Hindlimb muscle (tissue), 1 donor: ENCODE measurements around the gene ALX4. TPM values are rescaled to one million over a fixed set of nuclear protein-coding genes. Genes with fewer than 3 reads are reported as not detected.

Experiments used
- DNase-seq: peaks from one replicate; pipeline ENCODE4 v3.0.0-alpha.2; 2013
- polyA plus RNA-seq: library from polyadenylated mRNA; unstranded; fragments of 120-200 nt; gene quantifications from one replicate; pipeline ENCODE4 v1.2.1, GENCODE V29; 2013; ENCODE audit not compliant: insufficient read length

ALX4 gene
- polyA plus RNA-seq, 1 donor = 1.1 TPM

- no peak for DNase-seq
These were observed 25.3 kb upstream of the ALX4 start for GRCh38 chr11:44335052-44335760.

GRCh38 chr11:44334356-44335004 lies 24.5 kb upstream of the ALX4 start:
- DNase-seq = no peak

GRCh38 chr11:44333271-44334218 lies 23.6 kb upstream of the ALX4 start:
- no peak for DNase-seq

DNA sequence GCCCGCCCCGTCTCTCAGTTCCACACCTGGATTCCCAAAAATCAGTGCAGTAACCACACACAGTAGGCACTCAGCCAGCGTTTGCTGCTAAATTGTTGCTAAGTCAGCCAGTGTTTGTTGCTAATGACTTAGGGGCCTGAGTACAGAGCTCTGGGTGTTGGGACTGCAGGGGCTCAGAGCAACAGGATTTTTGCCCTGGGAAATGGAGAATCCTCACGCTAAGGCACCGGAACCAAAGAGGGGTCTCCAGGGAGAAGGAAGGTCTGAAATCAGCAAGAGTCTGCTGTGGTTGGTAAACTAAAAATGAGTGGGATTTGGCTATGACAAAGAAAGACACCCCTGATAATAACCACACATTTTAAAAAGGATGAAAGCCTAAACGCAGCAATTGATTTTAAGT lies 22.7 kb upstream of the ALX4 start:
- no peak for DNase-seq

DNA sequence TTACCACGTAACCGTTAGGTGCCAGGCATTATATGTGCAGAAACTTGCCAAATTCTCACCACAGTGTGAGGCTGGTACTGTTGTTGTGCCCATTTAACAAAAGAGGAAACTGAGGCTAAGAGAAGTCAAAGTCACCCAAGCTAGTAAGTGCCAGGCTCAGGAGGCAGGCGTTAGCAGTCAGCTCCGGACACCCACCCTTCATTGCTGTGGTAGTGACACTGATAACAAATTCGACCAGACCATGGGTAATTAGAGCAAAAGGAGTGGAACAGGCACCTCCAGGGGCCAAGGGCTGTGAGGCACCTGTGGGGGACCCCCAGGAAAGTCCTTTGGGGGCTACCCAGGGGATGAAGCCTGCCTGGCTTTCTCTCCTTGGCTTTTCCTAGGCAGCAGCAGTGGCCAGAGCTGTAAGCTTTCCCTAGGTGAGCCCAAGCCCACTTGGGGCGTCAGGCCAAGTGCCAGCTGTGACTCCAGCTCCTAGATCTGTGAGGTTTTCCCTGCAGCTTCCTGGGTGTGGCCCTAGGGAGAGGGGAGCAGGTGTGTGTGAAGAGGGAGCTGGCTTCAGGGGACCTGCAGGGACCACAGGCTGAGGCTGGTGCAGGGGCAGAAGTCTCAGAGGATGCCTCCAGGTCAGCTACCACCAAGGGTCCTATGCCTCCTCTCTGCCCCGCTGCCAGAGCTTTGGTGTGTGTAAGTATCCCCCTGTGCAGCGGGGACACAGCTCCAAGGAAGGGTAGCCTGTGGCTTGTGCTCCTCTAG lies 19.7 kb upstream of the ALX4 start:
- no peak for DNase-seq

GRCh38 chr11:44328138-44328660 lies 18.3 kb upstream of the ALX4 start:
- no peak for DNase-seq

- DNase-seq = no peak
These were observed 17.8 kb upstream of the ALX4 start for GRCh38 chr11:44327730-44328129.

- no peak for DNase-seq
These were observed 16.9 kb upstream of the ALX4 start for GRCh38 chr11:44326615-44327475.

GRCh38 chr11:44325698-44326097 lies 15.8 kb upstream of the ALX4 start:
- DNase-seq = no peak

- DNase-seq = no peak
These were observed 15.0 kb upstream of the ALX4 start for GRCh38 chr11:44324749-44325525.

DNA sequence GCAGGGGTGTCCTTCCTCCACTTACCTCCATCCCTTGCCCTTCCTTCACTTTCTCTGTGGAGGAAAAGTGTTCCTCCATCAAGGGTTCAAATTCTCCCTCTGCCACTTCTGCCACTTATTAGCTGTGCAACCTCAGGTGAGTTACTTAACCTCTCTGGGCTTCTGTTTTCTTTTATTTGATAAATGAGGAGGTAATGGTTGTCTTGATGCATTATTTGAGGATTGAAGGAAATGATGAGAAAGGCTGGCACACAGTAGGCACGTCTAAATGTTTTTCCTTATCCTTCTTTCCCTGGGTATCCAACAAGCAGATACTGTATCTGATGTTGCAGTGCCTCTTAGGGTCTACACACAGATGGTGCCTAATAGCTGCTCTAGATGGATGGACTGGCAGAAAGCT lies 14.3 kb upstream of the ALX4 start:
- DNase-seq = no peak

DNA sequence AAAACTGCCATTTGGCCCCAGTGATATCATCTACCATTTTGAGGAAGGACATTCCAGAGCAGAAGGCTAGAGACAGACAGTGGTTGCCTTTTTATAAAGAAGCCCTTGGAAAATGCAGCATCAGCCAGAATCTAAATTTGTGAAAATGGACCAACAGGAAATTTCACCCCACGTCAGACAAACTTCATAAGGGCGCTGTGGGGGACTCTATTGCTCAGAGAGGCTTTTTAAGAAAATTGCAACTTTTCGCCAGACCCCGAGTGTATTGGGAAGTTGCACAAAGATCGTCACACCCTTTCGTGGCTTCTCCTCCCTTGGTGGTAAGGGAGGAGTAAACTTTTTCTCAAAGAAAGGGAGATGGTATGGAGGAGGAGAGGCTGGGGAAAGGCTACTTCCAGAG lies 12.3 kb upstream of the ALX4 start:
- DNase-seq = no peak

DNA sequence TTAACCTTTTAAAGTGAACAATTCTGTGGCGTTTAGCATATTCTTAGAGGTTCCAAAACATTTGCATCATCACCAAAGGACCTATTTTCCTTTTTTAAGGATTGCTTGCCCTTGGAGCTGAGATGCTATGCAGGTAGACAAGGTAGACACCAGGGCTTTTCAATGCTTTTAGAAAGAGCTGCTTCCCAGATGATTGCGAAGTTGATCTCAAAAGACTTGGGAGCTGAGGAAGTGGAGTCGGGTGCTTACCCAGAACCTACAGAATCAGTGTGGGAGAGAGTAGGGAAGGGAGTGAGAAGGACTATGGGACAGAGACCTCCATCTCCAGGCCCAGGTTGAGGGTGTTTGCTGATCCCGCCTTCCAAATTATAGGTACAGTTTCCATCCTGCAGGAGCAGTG lies 11.1 kb upstream of the ALX4 start:
- DNase-seq = no peak

DNA sequence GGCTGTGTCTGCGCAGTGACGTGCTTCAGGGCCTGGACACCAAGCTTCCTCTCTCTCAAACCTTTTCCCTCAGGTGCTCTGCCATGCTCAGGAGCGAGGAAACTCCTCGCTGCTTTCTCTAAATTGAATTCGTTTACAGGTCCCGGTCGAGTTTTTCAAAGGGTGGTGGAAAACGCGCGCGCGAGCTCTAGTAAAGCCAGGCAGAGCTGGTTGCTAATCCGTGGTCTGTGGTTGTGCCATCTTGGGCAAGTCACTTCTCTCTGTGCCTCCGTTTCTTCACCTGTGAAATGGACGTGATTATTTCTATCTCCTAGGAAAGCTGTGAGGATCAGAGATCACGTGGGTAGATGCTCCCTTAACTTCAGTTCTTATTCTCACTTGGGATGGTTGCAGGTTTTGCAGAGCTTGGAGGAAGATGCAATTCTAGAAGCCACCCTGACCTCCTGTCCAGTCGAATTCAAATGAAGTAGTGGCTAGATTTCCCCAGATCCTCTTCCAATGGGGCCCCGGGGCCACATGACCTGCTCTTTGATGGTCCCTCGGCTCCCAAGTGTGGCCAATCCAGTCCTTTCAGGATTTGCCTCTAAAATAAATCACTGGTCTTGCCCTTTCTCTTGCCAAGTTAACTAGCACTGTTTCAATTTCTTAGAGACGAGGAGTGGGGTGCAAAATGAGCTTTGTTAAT lies 10.5 kb upstream of the ALX4 start:
- no peak for DNase-seq

- DNase-seq = no peak
These were observed 9.8 kb upstream of the ALX4 start for GRCh38 chr11:44319552-44320288.

GRCh38 chr11:44319170-44319551 lies 9.2 kb upstream of the ALX4 start:
- no peak for DNase-seq

DNA sequence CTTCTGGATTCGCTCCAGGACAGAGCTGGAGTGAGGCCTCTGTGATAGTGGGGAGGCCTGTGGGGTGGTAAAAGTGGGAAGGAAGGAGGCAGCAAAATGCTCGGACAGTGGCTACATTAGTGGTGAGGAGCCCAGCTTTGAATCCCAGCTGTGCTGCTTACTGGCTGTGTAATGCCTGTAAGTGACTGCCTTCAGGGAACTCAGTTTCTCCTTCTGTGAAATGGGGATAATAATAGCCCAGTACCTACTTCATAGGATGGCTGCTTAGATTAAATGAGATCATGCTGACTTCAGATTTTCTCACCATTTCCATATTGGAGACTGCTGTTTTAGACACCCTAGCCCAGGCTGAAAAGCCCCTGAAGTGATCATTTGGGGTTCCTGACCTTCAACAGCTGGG lies 8.4 kb upstream of the ALX4 start:
- DNase-seq = no peak

GRCh38 chr11:44316659-44317240 lies 6.8 kb upstream of the ALX4 start:
- peak; percentile 39 for DNase-seq
